MM.1S (cell line): ENCODE data around the gene KRT79.

Experiments used
- CTCF ChIP-seq: fragments of 300-600 bp; sonication (generic); IDR thresholded peaks from 2 replicates; pipeline ENCODE4 v1.5.1; 2016; ENCODE audit warnings: antibody characterized with exemption, low read length, mixed read lengths
- EZH2 ChIP-seq: fragments of 300-600 bp; sonication (generic); optimal IDR thresholded peaks from 2 replicates; pipeline ENCODE3; 2017; ENCODE audit warnings: low read depth, mild to moderate bottlenecking, antibody characterized with exemption, low read length, mixed read lengths
- EZH2phosphoT487 ChIP-seq: fragments of 300-600 bp; sonication (generic); IDR thresholded peaks from 2 replicates; pipeline ENCODE4 v1.6.1; 2018; ENCODE audit warnings: antibody characterized with exemption, low read length

DNA sequence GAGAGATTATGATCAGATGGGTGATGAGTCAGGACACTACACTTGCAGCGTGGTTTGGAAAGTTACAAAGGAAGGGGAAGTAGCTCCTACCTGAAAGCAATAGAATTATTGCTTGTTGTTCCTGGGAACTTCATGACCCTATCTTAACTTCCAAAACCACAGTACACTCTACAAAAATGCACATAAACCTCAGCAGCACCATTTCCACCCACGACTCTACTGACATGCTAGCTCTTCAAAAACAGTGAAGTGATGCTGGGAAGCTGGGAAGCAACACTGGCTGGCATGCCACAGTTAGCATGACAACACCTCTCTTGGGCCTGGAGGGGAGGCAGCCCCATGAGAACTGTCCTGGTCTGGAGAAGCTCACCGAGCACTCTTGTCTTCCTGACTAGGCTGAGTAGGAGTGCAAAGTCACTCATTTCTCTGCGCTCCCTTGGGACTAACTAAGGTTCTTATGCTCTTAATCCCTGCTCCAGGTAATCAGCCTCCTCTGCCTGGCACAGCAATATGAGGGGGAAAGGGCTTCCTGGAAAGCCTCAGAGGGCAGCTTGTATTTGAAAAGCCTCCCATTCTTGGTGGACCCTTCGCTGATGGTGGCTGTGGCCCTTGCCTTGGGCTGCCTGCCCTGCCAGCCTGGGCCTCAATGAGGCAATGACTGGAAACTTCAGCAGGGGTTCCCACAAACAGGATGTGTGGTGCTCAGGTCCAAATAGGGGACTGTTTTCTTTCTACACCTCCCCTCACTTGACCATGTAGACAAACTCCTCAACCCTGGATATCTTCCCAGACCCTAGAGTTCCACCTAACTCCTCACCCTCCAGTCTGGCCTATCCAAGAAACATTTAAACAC is 39.4 kb downstream of the KRT79 start:
- TF ChIP-seq CTCF (no peak), EZH2 (no peak), EZH2phosphoT487 (no peak)
